Peyer's patch (tissue), 4 donors: ENCODE data around the gene AQP6.

Experiments used
- CTCF ChIP-seq, 6 experiments: fragments of 450-650 bp in 4 of 6; fragments of 200-600 bp in 2 of 6; sonication (generic) in 1 of 6; IDR thresholded peaks; one replicate each; pipeline ENCODE4 v1.5.1; 2017 to 2019; ENCODE audit warnings: antibody characterized with exemption in 6 of 6, mild to moderate bottlenecking in 3 of 6, moderate library complexity in 1 of 6
- POLR2A ChIP-seq, 2 donors: fragments of 450-650 bp; IDR thresholded peaks; one replicate each; pipeline ENCODE4 v1.5.1; 2017; ENCODE audit warnings: antibody characterized with exemption in 2 of 2, mild to moderate bottlenecking in 2 of 2, moderate library complexity in 2 of 2

GRCh38 chr12:49944046-49944445, 28.7 kb upstream of the AQP6 start:
- no peak for TF ChIP-seq CTCF (IDR thresholded peaks at IDR 0.05)
- no peak for TF ChIP-seq POLR2A (IDR thresholded peaks at IDR 0.05)
